ENCODE data around the gene CDHR5.
"Not testable (repeated sequence)": the region's sequence is repeated elsewhere in the genome, so short reads cannot be mapped to it uniquely, and the experiment has no call there.

CDHR5 gene

GRCh38 chr11:577611-577894 is 47.2 kb downstream of the CDHR5 start:
- no peak for DNase-seq (ENCODE audit: low spot score)
- TF ChIP-seq CTCF (IDR thresholded peaks at IDR 0.05; ENCODE audit: borderline replicate concordance, control extremely low read depth, extremely low read depth, insufficient read depth, missing control alignments): no peak
- in situ Hi-C loops (cut with MboI; ENCODE audit: low sequenced_read_pairs, unreplicated experiment): no loop called here

- no peak for DNase-seq (ENCODE audit: low spot score)
- no peak for TF ChIP-seq CTCF (IDR thresholded peaks at IDR 0.05; ENCODE audit: borderline replicate concordance, control extremely low read depth, extremely low read depth, insufficient read depth, missing control alignments)
- in situ Hi-C loops (cut with MboI; ENCODE audit: low sequenced_read_pairs, unreplicated experiment): no loop called here
These were observed 47.7 kb downstream of the CDHR5 start for GRCh38 chr11:576811-577610.

DNA sequence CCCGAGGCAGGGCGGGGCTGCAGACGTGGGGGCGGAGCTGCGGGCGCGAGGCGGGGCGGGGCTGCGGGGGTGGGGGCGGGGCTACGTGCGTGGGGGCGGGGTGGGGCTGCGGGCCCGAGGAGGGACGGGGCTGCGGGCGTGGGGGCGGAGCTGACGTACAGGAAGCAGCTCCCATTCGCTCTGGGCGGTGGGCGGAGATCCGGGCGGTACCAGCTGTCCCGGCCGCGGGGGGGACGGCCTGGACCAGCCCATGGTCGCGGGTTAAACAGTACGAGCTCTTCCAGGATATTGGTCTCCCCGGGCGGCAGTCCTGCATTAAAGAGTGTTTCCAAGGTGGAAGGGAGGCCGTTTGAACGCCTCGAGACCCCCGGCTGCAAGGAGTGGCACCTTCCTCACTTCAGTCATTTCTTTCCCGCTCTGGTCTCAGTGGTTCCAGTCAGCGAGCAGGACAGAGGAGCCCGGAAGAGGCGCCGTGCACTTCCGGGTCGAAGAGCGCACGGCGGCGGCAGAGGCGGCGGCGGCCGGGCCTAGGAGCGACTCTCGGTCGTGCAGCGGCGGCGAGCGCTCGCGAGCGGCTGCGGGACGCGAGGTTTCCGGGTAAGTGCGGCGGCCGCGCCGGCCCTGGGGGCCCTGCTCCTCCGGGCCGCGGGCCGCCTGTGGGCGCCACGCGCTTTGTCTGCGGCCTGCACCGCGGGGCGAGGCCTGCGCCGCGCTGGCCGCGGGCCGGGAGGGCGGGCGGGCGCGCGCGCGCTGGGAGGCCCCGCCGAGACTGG is 48.6 kb downstream of the CDHR5 start, which contains the start of gene PHRF1:
PHRF1 (plus strand) TSS at position 475 of the 773 bp plus-strand sequence. CDS start 5,043 bp downstream, outside the sequence.
- no peak for TF ChIP-seq CTCF (IDR thresholded peaks at IDR 0.05; ENCODE audit: borderline replicate concordance, control extremely low read depth, extremely low read depth, insufficient read depth, missing control alignments)
- in situ Hi-C loops (cut with MboI; ENCODE audit: low sequenced_read_pairs, unreplicated experiment): no loop called here
- DNase-seq (ENCODE audit: low spot score): peak; percentile 100

GRCh38 chr11:575313-575995 is 49.3 kb downstream of the CDHR5 start:
- no peak for DNase-seq (ENCODE audit: low spot score)
- TF ChIP-seq CTCF (IDR thresholded peaks at IDR 0.05; ENCODE audit: borderline replicate concordance, control extremely low read depth, extremely low read depth, insufficient read depth, missing control alignments): no peak
- in situ Hi-C loops (cut with MboI; ENCODE audit: low sequenced_read_pairs, unreplicated experiment): no loop called here

GRCh38 chr11:574632-575312 is 50.0 kb downstream of the CDHR5 start:
- no peak for TF ChIP-seq CTCF (IDR thresholded peaks at IDR 0.05; ENCODE audit: borderline replicate concordance, control extremely low read depth, extremely low read depth, insufficient read depth, missing control alignments)
- in situ Hi-C loops (cut with MboI; ENCODE audit: low sequenced_read_pairs, unreplicated experiment): no loop called here
- DNase-seq (ENCODE audit: low spot score): no peak

DNA sequence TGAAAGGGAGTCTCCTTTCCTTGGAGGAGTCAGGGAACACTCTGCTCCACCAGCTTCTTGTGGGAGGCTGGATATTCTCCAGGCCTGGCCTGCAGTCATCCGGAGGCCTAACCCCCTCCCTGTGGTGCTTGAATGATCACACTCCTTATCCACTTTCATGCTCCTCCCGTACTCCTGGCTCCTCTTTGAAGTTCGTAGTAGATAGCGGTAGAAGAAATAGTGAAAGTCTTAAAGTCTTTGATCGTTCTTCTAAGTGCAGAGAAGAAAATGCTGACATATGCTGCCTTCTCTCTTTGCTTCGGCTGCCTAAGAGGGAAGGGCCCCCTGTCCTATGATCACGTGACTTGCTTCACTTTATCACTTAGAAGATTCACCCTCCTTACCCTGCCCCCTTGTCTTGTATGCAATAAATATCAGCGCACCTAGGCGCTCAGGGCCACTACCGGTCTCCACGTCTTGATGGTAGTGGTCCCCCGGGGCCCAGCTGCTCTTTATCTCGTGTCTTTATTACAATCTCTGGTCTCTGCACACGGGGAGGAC is 50.7 kb downstream of the CDHR5 start:
- DNase-seq (ENCODE audit: low spot score); in situ Hi-C loops (cut with MboI; ENCODE audit: low sequenced_read_pairs, unreplicated experiment): not testable (repeated sequence)
